Hematopoietic multipotent progenitor cell treated with erythropoietin and hydrocortisone succinate and interleukin-3 and kit ligand, for 4 days (in vitro differentiated cells): ENCODE data around the gene CRACR2A.

Experiments
- DNase-seq: peaks from one replicate; pipeline ENCODE4 v3.0.0-alpha.2; 2015

Gene CRACR2A

GRCh38 chr12:3646561-3647241, 106.2 kb downstream of the CRACR2A start:
- no peak for DNase-seq

DNA sequence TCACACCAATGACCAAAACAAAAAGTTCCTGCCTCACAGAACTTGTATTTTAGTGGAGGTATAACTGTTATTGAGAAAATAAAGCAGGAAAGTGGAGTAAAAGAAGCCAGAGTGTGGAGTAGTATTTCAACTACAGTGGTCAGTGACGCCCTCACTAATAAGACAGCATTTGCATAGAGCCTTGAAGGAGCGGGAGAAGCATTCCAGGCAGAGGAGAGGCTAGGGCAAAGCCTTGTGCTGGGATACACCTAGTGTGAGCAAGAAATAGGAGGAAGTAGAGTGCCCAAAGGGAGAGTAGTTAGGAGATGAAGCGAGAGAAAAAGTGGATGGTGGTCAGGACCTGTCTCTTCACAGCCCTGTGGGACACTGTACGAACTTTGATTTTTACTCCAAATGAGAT, 107.8 kb downstream of the CRACR2A start:
- DNase-seq = no peak

DNA sequence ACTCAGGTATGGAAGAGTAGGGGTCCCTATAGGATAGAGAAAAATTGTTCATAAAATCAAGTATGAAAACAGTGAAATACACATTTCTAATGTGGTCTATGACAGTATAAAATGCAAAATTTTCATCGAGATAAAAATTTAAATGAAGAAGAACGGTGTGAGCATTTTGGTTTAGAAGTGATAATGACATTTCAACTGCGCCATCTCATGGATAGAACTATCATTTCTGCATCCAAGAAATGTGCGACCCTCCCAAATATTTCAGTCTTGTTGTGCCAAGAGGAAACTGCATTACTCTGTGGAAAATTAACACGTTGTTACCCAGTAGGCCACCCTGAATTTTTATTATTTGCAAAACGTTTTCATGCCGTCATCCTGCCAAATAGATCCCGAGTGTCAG, 108.8 kb downstream of the CRACR2A start:
- DNase-seq = peak; percentile 7

DNA sequence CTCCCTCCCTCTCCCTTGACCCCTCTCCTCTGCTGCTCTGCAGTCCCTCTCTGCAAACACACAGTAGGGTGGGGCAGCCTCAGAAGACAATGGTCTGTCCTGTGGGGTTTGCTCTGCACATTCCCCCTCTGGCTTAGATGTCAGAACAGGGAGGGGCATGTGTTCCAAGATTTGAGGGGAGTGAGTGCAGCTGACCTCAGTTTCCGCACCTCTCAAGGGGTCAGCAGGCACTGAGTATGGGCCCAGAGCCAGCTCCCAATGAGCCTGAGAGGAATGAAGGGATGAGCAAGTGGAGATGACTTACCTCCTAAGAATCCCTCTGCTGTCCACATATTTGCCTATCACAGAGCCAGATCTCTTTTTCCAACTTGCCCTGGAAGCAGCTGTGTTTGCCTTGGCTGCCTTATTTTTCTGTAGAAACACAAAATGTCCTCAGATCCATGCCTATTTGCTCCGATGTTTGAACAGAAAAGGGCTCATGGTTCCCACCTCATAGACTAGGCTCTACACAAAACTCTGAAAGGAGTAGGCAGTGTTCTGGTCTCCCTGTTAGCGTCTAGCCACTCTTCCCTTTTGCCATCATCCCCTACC, 111.4 kb downstream of the CRACR2A start:
- DNase-seq = no peak

GRCh38 chr12:3636328-3636727, 116.6 kb downstream of the CRACR2A start:
- DNase-seq = no peak

DNA sequence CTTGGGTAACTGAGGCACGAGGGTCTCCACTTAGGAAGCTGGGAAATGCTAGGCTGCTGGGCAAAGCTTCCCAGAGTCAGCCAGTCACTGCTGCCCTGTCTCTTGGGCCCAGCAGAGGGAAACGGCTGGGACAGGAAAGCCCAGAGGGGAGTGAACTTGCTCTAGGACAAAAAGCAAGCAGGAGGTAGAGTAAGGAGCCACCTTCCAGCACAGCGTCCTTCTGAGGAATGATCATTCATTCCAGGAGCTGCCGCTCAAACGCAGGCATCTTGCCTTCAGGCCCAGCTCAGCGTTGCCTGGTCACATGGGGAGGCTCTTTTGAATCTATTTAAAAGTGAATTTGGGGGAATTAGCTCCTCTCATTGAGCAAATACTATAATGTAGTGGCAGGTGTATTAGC, 118.6 kb downstream of the CRACR2A start:
- DNase-seq = no peak

- DNase-seq = no peak
These were observed 119.5 kb downstream of the CRACR2A start for GRCh38 chr12:3633396-3633795.

- DNase-seq = no peak
These were observed 120.2 kb downstream of the CRACR2A start for GRCh38 chr12:3632754-3633153.

- no peak for DNase-seq
These were observed 120.7 kb downstream of the CRACR2A start for GRCh38 chr12:3632256-3632655.

- no peak for DNase-seq
These were observed 121.2 kb downstream of the CRACR2A start for GRCh38 chr12:3631759-3632158.

GRCh38 chr12:3631272-3631637, 121.7 kb downstream of the CRACR2A start:
- no peak for DNase-seq

- no peak for DNase-seq
These were observed 122.2 kb downstream of the CRACR2A start for GRCh38 chr12:3630621-3631271.

DNA sequence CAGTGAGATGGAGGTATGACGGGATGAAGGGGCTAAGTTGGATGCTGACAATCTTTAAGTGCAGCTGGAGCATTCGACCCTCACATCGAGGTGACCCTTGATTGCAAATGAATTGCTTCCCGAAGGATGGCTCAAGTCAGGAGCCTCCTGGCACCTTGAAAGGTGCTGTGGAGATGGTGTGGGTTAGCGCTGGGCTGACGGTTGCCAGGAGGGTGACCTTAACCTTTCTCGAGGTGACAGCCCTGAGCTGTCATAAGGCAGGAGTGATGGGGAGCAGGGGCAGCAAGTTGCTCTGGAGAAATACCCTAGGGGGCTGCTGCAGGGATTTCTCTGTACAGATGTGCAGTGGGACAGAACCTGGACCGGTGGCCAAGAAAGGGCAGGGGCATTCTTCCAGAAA, 122.8 kb downstream of the CRACR2A start:
- DNase-seq = no peak

DNA sequence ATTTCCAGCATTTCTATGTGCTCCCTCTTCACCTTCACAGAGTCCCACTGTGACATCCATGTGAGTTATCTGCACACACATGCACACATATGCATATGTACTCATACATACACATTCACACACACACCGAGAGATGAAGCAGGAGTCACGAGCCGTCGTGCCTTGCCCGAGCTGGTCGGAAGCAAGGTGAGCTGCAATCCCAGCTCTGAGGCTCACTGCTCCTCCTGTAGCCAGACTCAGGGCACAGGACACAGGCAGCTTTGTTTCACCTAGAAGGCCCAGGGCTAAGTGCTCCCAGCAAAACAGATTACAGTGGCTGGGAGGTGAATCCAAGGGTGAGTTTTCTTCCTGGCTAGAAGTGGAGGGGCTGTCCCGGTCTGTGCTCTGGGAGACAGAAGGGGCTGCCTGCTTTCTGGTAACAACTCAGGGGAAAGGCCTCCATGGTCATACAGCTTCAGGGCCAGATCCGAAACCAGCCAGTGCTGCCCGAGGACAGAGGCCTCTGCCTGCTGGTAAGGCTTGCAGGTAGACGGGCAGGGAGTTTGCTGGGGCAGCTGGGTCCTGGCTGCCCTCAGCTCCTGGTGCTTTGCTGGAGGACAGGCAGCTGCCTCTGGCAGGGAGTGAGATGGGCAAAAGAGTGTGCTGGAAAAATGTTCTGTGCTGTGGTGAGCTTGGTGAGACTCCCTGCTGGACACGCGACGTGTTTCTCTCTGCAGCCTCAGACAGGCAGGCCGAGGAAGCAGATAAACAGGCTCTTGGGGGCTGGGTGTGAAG, 123.7 kb downstream of the CRACR2A start:
- DNase-seq = no peak

GRCh38 chr12:3628629-3629028, 124.3 kb downstream of the CRACR2A start:
- DNase-seq = no peak

- no peak for DNase-seq
These were observed 125.6 kb downstream of the CRACR2A start for GRCh38 chr12:3627336-3627735.

GRCh38 chr12:3624273-3624672, 128.6 kb downstream of the CRACR2A start:
- no peak for DNase-seq

GRCh38 chr12:3622822-3623690, 129.9 kb downstream of the CRACR2A start:
- peak; percentile 85 for DNase-seq

- no peak for DNase-seq
These were observed 130.7 kb downstream of the CRACR2A start for GRCh38 chr12:3622021-3622821.

- no peak for DNase-seq
These were observed 132.1 kb downstream of the CRACR2A start for GRCh38 chr12:3620856-3621255.

- DNase-seq = no peak
These were observed 135.3 kb downstream of the CRACR2A start for GRCh38 chr12:3617565-3617964.

- DNase-seq = no peak
These were observed 137.0 kb downstream of the CRACR2A start for GRCh38 chr12:3615862-3616261.
